Right lobe of liver (tissue), 6 donors: ENCODE data around the gene ITPK1. TPM values are rescaled to one million over a fixed set of nuclear protein-coding genes. Genes with fewer than 3 reads are reported as not detected.
A peak's percentile ranks its signal among the peaks of the same experiment; 100 is the strongest.
"Not testable (repeated sequence)": the region's sequence is repeated elsewhere in the genome, so short reads cannot be mapped to it uniquely, and the experiment has no call there.

Experiments used
- ATAC-seq, 4 donors: fragments of 200-7000 bp; cut with Tn5 transposase; one replicate each; pipeline ENCODE4 v1.9.1; 2020; ENCODE audit warnings: mild to moderate bottlenecking in 4 of 4, moderate library complexity in 4 of 4
- DNase-seq, 3 donors: peaks; one replicate each; pipeline ENCODE4 v3.0.0-alpha.2; 2020
- H3K27ac ChIP-seq, 3 donors: fragments of 200-600 bp; one replicate each; pipeline ENCODE4 v1.8.0; 2022
- H3K27me3 ChIP-seq, 2 donors: fragments of 200-600 bp; one replicate each; pipeline ENCODE4 v1.8.0; 2022
- H3K36me3 ChIP-seq, 4 donors: fragments of 200-600 bp; sonication (generic) in 1 of 4; one replicate each; pipeline versions ENCODE4 v1.5.1 to v1.8.0; 2017 to 2022; ENCODE audit warnings: control low read depth in 1 of 4
- H3K4me1 ChIP-seq, 4 donors: fragments of 200-600 bp; sonication (generic) in 1 of 4; one replicate each; pipeline versions ENCODE4 v1.5.1 to v1.8.0; 2017 to 2022; ENCODE audit warnings: control low read depth in 1 of 4
- H3K4me3 ChIP-seq, 3 donors: fragments of 200-600 bp; one replicate each; pipeline ENCODE4 v1.8.0; 2022
- H3K9me3 ChIP-seq, 4 donors: fragments of 200-600 bp; sonication (generic) in 1 of 4; one replicate each; pipeline versions ENCODE4 v1.5.1 to v1.8.0; 2017 to 2022; ENCODE audit warnings: control low read depth in 1 of 4
- POLR2A ChIP-seq: fragments of 450-650 bp; IDR thresholded peaks from one replicate; pipeline ENCODE4 v1.6.1; 2017; ENCODE audit warnings: antibody characterized with exemption, mild to moderate bottlenecking
- WGBS: methylation state at CpG from one replicate; pipeline ENCODE4 v1.1.6; 2018; ENCODE audit warnings: low coverage, low lambda C conversion rate; ENCODE audit not compliant: insufficient coverage; ENCODE audit errors: missing lambda C conversion rate; 5-methylcytosine and 5-hydroxymethylcytosine counted together
- intact Hi-C, 2 donors: fragments of 100-400 bp; cut with DNase I; formaldehyde crosslinking; loops; one replicate each; pipeline versions ENCODE4 v1.11.2 to v1.14.1; 2022
- total RNA-seq, 6 experiments: library from RNA; depleted of rRNA in 2 of 6; stranded (reverse); fragments of >200 nt in 2 of 6; fragmentation: NEBNext Ultra II Directional in 3 of 6; extraction: Animal tissue kit (Norgen Biotek cat#: 25700) in 3 of 6; gene quantifications; one replicate each; pipeline versions ENCODE4 v1.1.0 to v1.2.4, GENCODE V29; 2016 to 2023
- TF ChIP-seq, protein P1 (sequence below), 4 donors: fragments of 200-600 bp in 3 of 4; fragments of 450-650 bp in 1 of 4; IDR thresholded peaks; one replicate each; pipeline versions ENCODE4 v1.5.1 to v1.8.0; 2016 to 2022; ENCODE audit warnings: antibody characterized with exemption in 4 of 4, mild to moderate bottlenecking in 2 of 4
- donor health status: DM: no; HTN: yes; CAD: no.
- donor health status: DM: no; HTN: no; CAD: no.
- donor health status: DM: no; HTN: no; CAD: no.
- donor health status: DM: no; HTN: yes; CAD: no.
- donor health status: DM: no; HTN: yes; CAD: no.

The ITPK1 gene
- total RNA-seq, 6 experiments from 2014 or later: 28.4 to 61.0 (median 40.0) TPM

DNA sequence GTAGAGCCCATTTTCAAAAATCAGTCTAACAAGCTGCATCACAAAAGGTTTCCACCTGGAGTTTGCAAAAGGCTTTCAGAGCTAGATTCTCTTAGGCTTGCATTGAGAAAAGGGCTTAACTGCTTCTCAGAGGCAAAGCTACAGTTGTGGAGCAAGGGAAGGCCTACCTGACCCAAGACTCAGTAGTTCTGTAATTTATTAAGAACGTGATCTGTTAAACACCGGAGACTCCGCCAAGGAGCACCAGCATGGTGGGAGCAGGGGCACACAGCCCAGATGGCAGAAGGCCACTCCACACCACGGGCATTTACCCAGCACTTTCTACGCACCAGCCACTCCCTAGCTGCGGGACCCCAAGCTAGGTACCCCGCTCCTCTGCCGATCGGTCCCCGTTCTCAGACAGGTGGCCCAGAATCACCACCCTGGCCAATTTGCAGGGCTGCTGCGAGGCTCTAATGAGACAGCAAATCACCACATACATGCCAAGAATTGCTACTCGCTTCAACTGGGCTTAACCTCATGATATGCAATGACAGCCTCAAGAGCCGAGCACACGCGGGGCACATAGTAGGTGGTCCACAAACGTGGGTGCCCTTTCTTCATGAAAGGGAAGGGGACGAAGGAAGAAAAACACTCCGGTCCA lies 1.5 kb downstream of the ITPK1 start:
- no peak for DNase-seq
- Histone ChIP-seq H3K27ac (peak overlapping the region; percentile 77 to 97 (median 85)), H3K4me1 (peaks cover 0 to 29% (median 7%) of the 10 kb centered on the region in 4 donors), H3K27me3 (no peaks in the 10 kb centered on the region), H3K36me3 (no peaks in the 10 kb centered on the region), H3K9me3 (no peaks in the 10 kb centered on the region), H3K4me3 (peak overlapping the region; percentile 58 to 92 (median 82))
- no peak for TF ChIP-seq POLR2A
- TF ChIP-seq, protein P1, sequence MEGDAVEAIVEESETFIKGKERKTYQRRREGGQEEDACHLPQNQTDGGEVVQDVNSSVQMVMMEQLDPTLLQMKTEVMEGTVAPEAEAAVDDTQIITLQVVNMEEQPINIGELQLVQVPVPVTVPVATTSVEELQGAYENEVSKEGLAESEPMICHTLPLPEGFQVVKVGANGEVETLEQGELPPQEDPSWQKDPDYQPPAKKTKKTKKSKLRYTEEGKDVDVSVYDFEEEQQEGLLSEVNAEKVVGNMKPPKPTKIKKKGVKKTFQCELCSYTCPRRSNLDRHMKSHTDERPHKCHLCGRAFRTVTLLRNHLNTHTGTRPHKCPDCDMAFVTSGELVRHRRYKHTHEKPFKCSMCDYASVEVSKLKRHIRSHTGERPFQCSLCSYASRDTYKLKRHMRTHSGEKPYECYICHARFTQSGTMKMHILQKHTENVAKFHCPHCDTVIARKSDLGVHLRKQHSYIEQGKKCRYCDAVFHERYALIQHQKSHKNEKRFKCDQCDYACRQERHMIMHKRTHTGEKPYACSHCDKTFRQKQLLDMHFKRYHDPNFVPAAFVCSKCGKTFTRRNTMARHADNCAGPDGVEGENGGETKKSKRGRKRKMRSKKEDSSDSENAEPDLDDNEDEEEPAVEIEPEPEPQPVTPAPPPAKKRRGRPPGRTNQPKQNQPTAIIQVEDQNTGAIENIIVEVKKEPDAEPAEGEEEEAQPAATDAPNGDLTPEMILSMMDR (IDR thresholded peaks at IDR 0.05): no peak
- peak in 3 of 4 donors; percentile 1 to 4 (median 4) for ATAC-seq
- intact Hi-C loops: no loop called here
- 4% methylated on average over 8 of the region's 18 CpGs for WGBS

DNA sequence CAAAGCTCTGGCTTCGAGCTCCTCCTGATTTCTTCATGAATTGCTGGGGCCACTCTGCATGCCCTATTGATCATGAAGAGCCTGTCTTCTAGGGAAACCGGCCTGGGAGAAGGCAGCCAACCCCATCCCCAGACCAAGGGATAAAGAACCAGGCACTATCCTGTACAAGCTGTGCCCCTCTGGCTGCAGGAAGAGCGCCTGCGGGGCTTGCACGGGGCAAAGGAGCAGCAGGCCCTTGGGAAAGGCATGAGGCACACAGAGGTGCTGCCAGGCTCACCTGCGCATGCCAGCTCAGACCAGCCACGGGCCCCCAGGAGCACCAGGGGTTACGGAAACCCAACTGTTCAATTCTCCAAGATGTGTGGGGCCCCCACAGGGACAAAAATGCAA lies 2.1 kb downstream of the ITPK1 start:
- Histone ChIP-seq H3K4me3 (peak overlapping the region; percentile 58 to 92 (median 82)), H3K27me3 (no peaks in the 10 kb centered on the region), H3K4me1 (peaks cover 0 to 29% (median 7%) of the 10 kb centered on the region in 4 donors), H3K36me3 (no peaks in the 10 kb centered on the region), H3K27ac (peak overlapping the region; percentile 56 to 97 (median 77)), H3K9me3 (no peaks in the 10 kb centered on the region)
- DNase-seq (no peak), ATAC-seq (peak; percentile 9 to 41 (median 18))
- 60% methylated on average over 1 of the region's 8 CpGs for WGBS
- intact Hi-C loops: no loop called here
- TF ChIP-seq, protein P1 (IDR thresholded peaks at IDR 0.05): no peak
- TF ChIP-seq POLR2A: no peak

DNA sequence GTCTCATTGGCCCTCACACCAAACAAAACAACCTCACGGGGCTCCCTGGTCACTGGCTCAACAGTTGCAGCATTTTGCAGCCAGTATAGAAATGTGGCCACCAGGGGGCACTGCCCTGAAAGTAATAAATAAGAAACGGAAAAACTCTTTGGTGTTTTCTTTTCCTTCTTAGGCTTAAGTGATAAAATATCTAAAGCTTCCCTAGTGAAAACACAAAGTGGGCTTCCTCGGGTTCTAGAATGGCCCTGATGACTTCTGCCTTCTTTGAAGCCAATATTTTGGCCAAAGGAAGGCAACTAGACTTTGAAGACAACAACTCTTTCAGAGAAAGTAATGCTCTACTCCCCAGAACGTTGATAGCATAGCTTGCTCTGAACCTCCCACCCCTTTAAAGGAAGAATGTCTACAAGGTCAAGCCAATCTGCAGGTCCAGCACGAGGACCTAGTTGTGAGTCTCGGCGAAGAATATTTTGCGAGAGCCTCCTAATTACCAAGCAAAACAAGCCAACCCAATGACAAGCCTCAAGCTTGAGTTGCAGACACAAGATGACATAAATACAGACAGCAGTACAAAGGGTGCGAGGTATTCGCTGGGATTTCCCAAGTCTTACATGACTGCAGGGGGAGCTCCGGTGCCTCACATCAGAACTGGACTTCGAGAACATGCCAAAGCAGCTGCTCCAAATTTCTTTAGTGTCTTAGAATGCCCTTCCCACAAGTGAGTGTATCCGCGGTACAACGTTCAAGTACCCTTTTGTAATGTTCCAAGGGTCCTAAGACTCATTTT lies 2.6 kb downstream of the ITPK1 start:
- DNase-seq: peak; percentile 72 to 83 (median 78)
- H3K36me3 ChIP-seq: no peaks in the 10 kb centered on the region
- 8% methylated on average over 8 of the region's 15 CpGs for WGBS
- H3K4me3 ChIP-seq: peak overlapping the region in 2 of 3 donors; percentile 58 to 82
- peak overlapping the region; percentile 56 to 97 (median 77) for H3K27ac ChIP-seq
- no peaks in the 10 kb centered on the region for H3K9me3 ChIP-seq
- H3K27me3 ChIP-seq: no peaks in the 10 kb centered on the region
- ATAC-seq: peak; percentile 45 to 59 (median 54)
- TF ChIP-seq, protein P1 (IDR thresholded peaks at IDR 0.05): peak; percentile 73 to 86 (median 80)
- TF ChIP-seq POLR2A: no peak
- H3K4me1 ChIP-seq: peaks cover 0 to 29% (median 7%) of the 10 kb centered on the region in 4 donors
- intact Hi-C loops: no loop called here

DNA sequence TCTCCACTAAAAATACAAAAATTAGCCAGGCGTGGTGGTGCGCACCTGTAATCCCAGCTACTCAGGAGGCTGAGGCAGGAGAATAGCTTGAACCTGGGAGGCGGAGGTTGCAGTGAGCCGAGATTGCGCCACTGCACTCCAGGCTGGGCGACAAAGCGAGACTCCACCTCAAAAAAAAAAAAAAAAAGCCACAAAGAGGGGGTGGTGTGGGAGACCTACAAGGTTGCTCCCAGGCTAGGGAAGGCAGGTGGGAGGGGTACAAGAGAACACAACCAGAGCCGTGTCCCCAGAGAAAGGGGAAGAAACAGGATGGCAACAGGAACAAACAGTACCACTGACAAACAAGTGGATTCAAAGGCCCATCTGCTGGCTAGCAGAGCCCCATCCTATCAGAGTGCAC lies 4.2 kb downstream of the ITPK1 start:
- intact Hi-C loops, H3K27me3 ChIP-seq, ATAC-seq, H3K36me3 ChIP-seq, H3K9me3 ChIP-seq, H3K27ac ChIP-seq, H3K4me3 ChIP-seq, DNase-seq: not testable (repeated sequence)
- peaks cover 0 to 43% (median 12%) of the 10 kb centered on the region in 4 donors for H3K4me1 ChIP-seq
- WGBS: 71% methylated on average over 6 of the region's 8 CpGs

DNA sequence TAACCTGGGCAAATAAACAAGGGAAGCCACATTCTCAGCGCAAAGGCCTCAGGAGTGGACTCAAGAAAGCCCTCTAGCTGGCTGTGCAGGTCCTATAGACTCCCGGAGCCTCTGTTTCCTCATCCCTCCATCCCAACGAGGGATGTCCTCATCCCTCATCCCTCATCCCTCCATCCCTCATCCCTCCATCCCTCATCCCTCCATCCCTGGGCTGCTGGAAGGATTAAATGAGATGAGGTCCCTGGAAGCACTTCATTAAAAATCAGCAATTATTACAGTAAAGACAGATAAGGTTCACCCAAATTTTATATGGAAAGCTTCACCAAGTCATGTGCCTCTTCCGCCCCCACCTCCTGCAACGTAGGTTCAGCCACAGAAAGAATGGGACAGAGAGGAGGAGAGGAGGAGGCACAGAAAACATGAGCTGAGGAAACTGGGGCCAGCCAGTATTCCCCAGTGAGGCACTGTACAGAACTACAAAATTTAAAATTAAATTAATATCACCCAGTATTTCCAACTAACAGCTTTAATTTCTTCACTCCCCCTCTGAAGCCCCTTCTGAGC lies 4.8 kb downstream of the ITPK1 start:
- TF ChIP-seq, protein P1 (IDR thresholded peaks at IDR 0.05): no peak
- TF ChIP-seq POLR2A: no peak
- ATAC-seq (no peak), DNase-seq (no peak)
- H3K4me1 ChIP-seq: peaks cover 0 to 44% (median 18%) of the 10 kb centered on the region in 4 donors
- intact Hi-C loops: no loop called here
- H3K9me3 ChIP-seq: no peaks in the 10 kb centered on the region
- WGBS: 80% methylated on average over 4 of the region's 5 CpGs
- no peak overlapping the region for H3K27ac ChIP-seq
- no peaks in the 10 kb centered on the region for H3K27me3 ChIP-seq
- H3K4me3 ChIP-seq: no peak overlapping the region
- no peaks in the 10 kb centered on the region for H3K36me3 ChIP-seq
